Measurements from ENCODE around the gene SFXN5. TPM values are rescaled to one million over a fixed set of nuclear protein-coding genes. Genes with fewer than 3 reads are reported as not detected.

The SFXN5 gene
- total and polyA plus RNA-seq, 7 donors = 5.1 to 17.1 (median 12.2) TPM

DNA sequence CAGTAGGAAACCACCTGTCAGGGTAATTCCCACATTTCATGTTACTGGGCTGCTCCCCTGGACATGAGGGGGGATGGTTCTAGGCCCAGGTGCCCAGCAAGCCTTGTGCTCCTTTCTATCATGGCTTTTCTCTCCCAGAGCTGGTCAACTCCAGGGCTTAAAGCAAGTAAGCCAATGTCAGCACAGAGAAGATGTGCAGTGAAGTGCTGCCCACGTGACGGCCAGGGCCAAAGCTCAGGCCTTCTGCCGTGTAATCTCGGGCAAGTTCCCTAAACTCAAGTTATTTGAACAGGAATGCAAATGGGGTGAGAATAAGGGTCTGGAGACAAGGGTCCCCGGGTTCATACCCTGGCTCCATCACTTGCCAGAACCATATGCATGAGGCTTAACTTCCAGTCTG, 16.5 kb downstream of the SFXN5 start:
- intact Hi-C loops (cut with DNase I) = no loop called here
- H3K4me3 ChIP-seq = no peak overlapping the region
- H3K27me3 ChIP-seq (ENCODE audit: insufficient read depth in 3 of 3, low read length in 2 of 3) = no peaks in the 10 kb centered on the region
- H3K9me3 ChIP-seq = no peaks in the 10 kb centered on the region
- H3K4me1 ChIP-seq = peaks cover 8% of the 10 kb centered on the region
- peaks cover 3 to 42% of the 10 kb centered on the region in 2 donors for H3K36me3 ChIP-seq (ENCODE audit: insufficient read depth in 1 of 2, low read depth in 1 of 2)
- no peak for ATAC-seq
- 77 to 88% (median 83%) methylated on average over 5 of the region's 5 CpGs for WGBS, 3 donors
- TF ChIP-seq, protein P1, sequence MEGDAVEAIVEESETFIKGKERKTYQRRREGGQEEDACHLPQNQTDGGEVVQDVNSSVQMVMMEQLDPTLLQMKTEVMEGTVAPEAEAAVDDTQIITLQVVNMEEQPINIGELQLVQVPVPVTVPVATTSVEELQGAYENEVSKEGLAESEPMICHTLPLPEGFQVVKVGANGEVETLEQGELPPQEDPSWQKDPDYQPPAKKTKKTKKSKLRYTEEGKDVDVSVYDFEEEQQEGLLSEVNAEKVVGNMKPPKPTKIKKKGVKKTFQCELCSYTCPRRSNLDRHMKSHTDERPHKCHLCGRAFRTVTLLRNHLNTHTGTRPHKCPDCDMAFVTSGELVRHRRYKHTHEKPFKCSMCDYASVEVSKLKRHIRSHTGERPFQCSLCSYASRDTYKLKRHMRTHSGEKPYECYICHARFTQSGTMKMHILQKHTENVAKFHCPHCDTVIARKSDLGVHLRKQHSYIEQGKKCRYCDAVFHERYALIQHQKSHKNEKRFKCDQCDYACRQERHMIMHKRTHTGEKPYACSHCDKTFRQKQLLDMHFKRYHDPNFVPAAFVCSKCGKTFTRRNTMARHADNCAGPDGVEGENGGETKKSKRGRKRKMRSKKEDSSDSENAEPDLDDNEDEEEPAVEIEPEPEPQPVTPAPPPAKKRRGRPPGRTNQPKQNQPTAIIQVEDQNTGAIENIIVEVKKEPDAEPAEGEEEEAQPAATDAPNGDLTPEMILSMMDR (IDR thresholded peaks at IDR 0.05) = no peak
- DNase-seq = no peak
- H3K27ac ChIP-seq = no peak overlapping the region

DNA sequence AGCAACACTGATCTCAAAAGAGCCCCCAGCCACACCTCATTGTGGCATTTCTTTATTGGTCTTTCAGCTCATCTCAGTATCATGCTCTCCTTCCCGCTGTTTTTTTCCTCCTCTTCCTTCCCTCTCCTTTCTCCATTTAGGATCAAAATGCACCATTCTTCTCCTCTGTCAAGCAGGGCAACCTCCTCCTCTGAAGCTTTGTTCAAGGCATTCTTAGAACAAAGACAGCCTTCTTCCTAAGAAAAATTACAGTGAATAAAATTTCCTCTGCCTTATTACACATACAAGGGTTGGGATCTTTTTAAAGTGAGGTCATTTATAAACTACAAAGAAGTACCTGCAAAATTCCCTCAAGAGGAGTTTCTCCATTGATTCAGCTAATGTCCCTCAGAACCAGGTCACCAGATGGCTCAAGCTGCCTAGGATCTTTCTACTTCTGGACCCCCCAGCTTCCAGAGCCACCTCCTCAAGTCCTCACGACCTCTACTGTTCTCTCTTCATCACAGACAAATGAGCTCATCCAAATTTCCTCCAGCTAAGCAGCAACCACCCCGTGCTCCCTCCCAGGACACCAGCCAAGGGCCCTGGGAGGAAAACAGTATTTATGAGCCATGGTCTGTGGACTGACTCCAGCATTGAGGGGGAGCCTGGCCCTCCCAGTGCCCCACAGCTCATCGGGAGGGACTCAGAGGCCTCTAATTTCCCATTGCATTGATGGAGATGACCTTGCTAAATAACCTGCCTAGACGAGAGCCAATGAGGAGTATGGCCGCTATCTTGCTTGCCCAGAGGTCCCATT, 18.0 kb downstream of the SFXN5 start:
- DNase-seq (no peak), ATAC-seq (no peak)
- TF ChIP-seq, protein P1 (IDR thresholded peaks at IDR 0.05) = no peak
- H3K27ac ChIP-seq = no peak overlapping the region
- H3K27me3 ChIP-seq (ENCODE audit: insufficient read depth in 3 of 3, low read length in 2 of 3) = no peaks in the 10 kb centered on the region
- 65 to 73% (median 65%) methylated on average over 6 of the region's 6 CpGs for WGBS, 3 donors
- intact Hi-C loops (cut with DNase I) = no loop called here
- H3K36me3 ChIP-seq (ENCODE audit: insufficient read depth in 1 of 2, low read depth in 1 of 2) = peaks cover 3 to 38% of the 10 kb centered on the region in 2 donors
- H3K9me3 ChIP-seq = no peaks in the 10 kb centered on the region
- H3K4me3 ChIP-seq = no peak overlapping the region
- no peaks in the 10 kb centered on the region for H3K4me1 ChIP-seq

DNA sequence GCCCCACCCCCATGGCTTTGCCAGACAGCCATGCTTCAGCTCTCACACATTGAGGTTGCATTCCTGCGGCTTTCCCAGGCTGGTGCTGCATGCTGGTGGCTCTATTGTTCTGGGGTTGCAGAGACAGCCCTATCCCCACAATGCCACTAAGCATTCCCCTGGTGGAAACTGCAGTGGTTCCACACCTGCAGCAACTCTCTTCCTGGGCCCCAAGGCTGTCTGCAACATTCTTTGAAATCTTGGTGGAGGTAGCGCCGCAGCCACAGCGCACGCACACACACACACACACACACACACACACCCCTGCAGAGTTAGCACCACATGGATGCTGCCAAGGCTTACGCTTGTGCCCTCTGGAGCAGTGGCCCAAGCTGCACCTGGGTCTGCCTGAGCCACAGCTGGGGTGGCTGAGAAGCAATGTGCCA, 21.4 kb downstream of the SFXN5 start:
- TF ChIP-seq, protein P1 (IDR thresholded peaks at IDR 0.05) = no peak
- DNase-seq (no peak), ATAC-seq (no peak)
- Histone ChIP-seq H3K4me1 (no peaks in the 10 kb centered on the region), H3K27me3 (ENCODE audit: insufficient read depth in 3 of 3, low read length in 2 of 3) (no peaks in the 10 kb centered on the region), H3K36me3 (ENCODE audit: insufficient read depth in 1 of 2, low read depth in 1 of 2) (peaks cover 3 to 9% of the 10 kb centered on the region in 2 donors), H3K4me3 (no peak overlapping the region), H3K9me3 (no peaks in the 10 kb centered on the region), H3K27ac (no peak overlapping the region)
- intact Hi-C loops (cut with DNase I) = no loop called here
- WGBS, 3 donors = 81 to 91% (median 84%) methylated on average over 6 of the region's 6 CpGs

DNA sequence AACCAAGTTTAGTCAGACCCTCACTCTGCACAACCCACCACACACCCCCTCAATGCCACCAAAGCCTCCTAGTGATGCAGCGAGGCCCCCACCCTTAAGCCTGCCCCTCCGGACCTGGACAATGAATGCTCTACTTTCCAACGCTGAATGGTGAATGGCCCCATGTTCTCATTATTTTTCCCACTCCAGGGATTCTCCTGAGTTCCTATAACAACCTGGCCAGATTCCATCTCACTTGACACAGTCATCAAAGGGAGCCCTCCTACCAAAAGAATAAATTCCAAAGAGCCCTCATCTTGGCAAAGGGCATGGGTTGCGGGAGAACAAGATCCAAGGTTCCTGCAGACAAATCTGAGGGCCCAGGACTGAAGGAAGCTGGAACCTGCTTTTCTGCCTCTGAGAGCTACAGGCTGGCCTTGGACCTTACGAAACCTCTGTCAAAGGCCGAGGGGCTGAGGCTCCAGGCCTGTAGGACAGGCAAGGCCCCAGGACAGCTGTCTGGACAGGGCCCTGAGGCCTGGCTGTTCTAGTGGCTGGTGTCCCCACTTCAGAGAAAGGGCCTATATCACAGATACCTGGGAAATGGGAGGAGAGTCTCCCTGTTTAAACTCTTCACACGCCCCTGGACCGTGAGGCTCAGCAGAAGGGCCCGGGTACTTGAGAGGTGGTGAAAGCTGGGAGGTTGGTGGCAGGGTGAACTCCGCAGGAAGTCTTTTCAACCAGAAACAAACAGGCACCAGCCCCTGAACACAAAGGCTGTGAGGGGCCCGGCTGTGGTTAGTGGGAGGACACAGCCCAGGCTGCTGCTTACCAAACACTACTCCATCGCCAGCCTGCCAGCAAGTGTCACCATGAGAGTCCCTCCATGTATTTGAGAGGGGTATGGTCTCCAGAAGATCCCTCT, 27.3 kb downstream of the SFXN5 start:
- no peaks in the 10 kb centered on the region for H3K9me3 ChIP-seq
- ATAC-seq = no peak

More for the DNA sequence above, 27.3 kb downstream of the SFXN5 start:
- DNase-seq = no peak
- Histone ChIP-seq H3K27ac (no peak overlapping the region), H3K36me3 (ENCODE audit: insufficient read depth in 1 of 2, low read depth in 1 of 2) (peaks cover 0 to 33% of the 10 kb centered on the region in 2 donors), H3K4me1 (no peaks in the 10 kb centered on the region), H3K4me3 (no peak overlapping the region), H3K27me3 (ENCODE audit: insufficient read depth in 3 of 3, low read length in 2 of 3) (no peaks in the 10 kb centered on the region)
- intact Hi-C loops (cut with DNase I) = loop anchor here (2.0 to 5.0 kb wide), 2 partner anchors 21 to 47 kb away; no protein-coding TSS in a partner anchor
- TF ChIP-seq, protein P1 (IDR thresholded peaks at IDR 0.05) = no peak
- WGBS, 3 donors = 83 to 87% (median 87%) methylated on average over 12 of the region's 12 CpGs

Measured in psoas muscle (tissue), 8 donors.